Natural killer cell (primary cell): ENCODE results near the gene GALNT16. TPM values are rescaled to one million over a fixed set of nuclear protein-coding genes. Genes with fewer than 3 reads are reported as not detected.

Experiments used
- ATAC-seq, 3 donors: fragments of 150-1000 bp in 2 of 3; fragments of 200-7000 bp in 1 of 3; cut with Tn5 transposase; 1 replicate in 1 of 3; 2 replicates in 2 of 3; pipeline ENCODE4 v1.10.0; 2021; ENCODE audit warnings: mild to moderate bottlenecking in 2 of 3, moderate library complexity in 2 of 3
- DNase-seq, 2 donors: peaks; one replicate each; pipeline versions ENCODE4 v3.0.0 to v3.0.0-alpha.2; 2013 to 2021; ENCODE audit warnings: mixed read lengths in 1 of 2
- H3K27ac ChIP-seq: one replicate; pipeline ENCODE4 v1.5.1; 2013; ENCODE audit warnings: mild to moderate bottlenecking, low read length
- H3K27me3 ChIP-seq: one replicate; pipeline ENCODE4 v1.6.1; 2013; ENCODE audit warnings: low read length; ENCODE audit not compliant: control insufficient read depth, insufficient read depth
- H3K36me3 ChIP-seq: one replicate; pipeline ENCODE4 v1.6.1; 2013; ENCODE audit warnings: low read length; ENCODE audit not compliant: control insufficient read depth, insufficient read depth
- H3K4me1 ChIP-seq: one replicate; pipeline ENCODE4 v1.6.1; 2013; ENCODE audit warnings: low read length; ENCODE audit not compliant: control insufficient read depth, insufficient read depth
- H3K4me3 ChIP-seq: one replicate; pipeline ENCODE4 v1.5.1; 2013; ENCODE audit warnings: low read length
- H3K9me3 ChIP-seq: one replicate; pipeline ENCODE4 v1.6.1; 2013; ENCODE audit warnings: low read length; ENCODE audit not compliant: control insufficient read depth, insufficient read depth
- H3K27ac Mint-ChIP-seq, 2 donors: one replicate each; pipeline ENCODE4 v1.8.0; 2022; ENCODE audit warnings: mild to moderate bottlenecking in 2 of 2, mixed read lengths in 2 of 2, moderate library complexity in 1 of 2
- H3K27me3 Mint-ChIP-seq, 2 donors: one replicate each; pipeline ENCODE4 v1.8.0; 2022; ENCODE audit warnings: low read depth in 2 of 2, mixed read lengths in 2 of 2
- H3K36me3 Mint-ChIP-seq: one replicate; pipeline ENCODE4 v1.8.0; 2022; ENCODE audit warnings: mixed read lengths
- H3K4me1 Mint-ChIP-seq, 2 donors: one replicate each; pipeline ENCODE4 v1.8.0; 2022; ENCODE audit warnings: mixed read lengths in 2 of 2
- H3K4me3 Mint-ChIP-seq: one replicate; pipeline ENCODE4 v1.8.0; 2022; ENCODE audit warnings: mild to moderate bottlenecking, moderate library complexity, mixed read lengths
- H3K9me3 Mint-ChIP-seq, 2 donors: one replicate each; pipeline ENCODE4 v1.8.0; 2022; ENCODE audit warnings: mixed read lengths in 2 of 2
- WGBS: methylation state at CpG from one replicate; pipeline ENCODE4 v1.1.7; 2013; ENCODE audit warnings: missing lambda C conversion rate; ENCODE audit not compliant: insufficient coverage; 5-methylcytosine and 5-hydroxymethylcytosine counted together
- intact Hi-C: fragments of 100-400 bp; cut with micrococcal nuclease; formaldehyde crosslinking; loops from one replicate; pipeline ENCODE4 v1.14.2; 2022
- total RNA-seq, 4 donors: library from RNA; stranded (reverse); fragments of 120-200 nt in 1 of 4; gene quantifications; one replicate each; pipeline versions ENCODE4 v1.2.3 to v1.2.4, GENCODE V29; 2013 to 2022
- TF ChIP-seq, protein P1 (sequence below): fragments of 200-600 bp; IDR thresholded peaks from one replicate; pipeline ENCODE4 v1.8.0; 2022; ENCODE audit warnings: antibody characterized with exemption

Gene GALNT16
- total RNA-seq, 3 donors from 2014 or later (not counting 1 experiment from before 2014, with no cell fraction given) = not detected

DNA sequence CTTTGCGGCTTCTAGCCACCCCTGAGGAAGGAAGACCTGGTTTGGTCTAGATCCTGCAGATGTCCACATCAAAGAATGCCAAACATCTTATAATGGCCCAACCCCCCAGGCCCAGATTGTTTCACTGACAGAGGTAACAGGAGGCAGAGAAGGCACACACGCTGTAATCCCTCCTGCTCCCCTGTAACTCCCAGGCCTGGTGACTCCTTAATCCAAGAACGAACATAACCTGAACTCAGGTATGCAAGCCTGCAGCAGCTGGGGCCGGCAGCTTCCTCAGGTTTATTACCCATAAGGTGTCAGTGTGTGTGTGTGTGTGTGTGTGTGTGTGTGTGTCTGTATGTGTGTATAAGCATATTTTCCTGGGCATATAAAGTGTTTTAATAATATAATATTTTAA, 85.4 kb downstream of the GALNT16 start:
- TF ChIP-seq, protein P1, sequence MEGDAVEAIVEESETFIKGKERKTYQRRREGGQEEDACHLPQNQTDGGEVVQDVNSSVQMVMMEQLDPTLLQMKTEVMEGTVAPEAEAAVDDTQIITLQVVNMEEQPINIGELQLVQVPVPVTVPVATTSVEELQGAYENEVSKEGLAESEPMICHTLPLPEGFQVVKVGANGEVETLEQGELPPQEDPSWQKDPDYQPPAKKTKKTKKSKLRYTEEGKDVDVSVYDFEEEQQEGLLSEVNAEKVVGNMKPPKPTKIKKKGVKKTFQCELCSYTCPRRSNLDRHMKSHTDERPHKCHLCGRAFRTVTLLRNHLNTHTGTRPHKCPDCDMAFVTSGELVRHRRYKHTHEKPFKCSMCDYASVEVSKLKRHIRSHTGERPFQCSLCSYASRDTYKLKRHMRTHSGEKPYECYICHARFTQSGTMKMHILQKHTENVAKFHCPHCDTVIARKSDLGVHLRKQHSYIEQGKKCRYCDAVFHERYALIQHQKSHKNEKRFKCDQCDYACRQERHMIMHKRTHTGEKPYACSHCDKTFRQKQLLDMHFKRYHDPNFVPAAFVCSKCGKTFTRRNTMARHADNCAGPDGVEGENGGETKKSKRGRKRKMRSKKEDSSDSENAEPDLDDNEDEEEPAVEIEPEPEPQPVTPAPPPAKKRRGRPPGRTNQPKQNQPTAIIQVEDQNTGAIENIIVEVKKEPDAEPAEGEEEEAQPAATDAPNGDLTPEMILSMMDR = no peak
- no peak for DNase-seq
- peaks cover 8 to 25% of the 10 kb centered on the region in 2 donors for H3K27me3 Mint-ChIP-seq
- no peaks in the 10 kb centered on the region for H3K9me3 Mint-ChIP-seq
- no peak for ATAC-seq
- Histone ChIP-seq H3K4me1 (no peaks in the 10 kb centered on the region), H3K27me3 (no peaks in the 10 kb centered on the region), H3K9me3 (no peaks in the 10 kb centered on the region), H3K4me3 (no peak overlapping the region), H3K36me3 (no peaks in the 10 kb centered on the region), H3K27ac (no peak overlapping the region)
- WGBS = 46% methylated on average over 4 of the region's 4 CpGs
- H3K4me3 Mint-ChIP-seq = no peak overlapping the region
- intact Hi-C loops = no loop called here
- H3K27ac Mint-ChIP-seq = no peak overlapping the region
- no peaks in the 10 kb centered on the region for H3K4me1 Mint-ChIP-seq
- no peaks in the 10 kb centered on the region for H3K36me3 Mint-ChIP-seq

DNA sequence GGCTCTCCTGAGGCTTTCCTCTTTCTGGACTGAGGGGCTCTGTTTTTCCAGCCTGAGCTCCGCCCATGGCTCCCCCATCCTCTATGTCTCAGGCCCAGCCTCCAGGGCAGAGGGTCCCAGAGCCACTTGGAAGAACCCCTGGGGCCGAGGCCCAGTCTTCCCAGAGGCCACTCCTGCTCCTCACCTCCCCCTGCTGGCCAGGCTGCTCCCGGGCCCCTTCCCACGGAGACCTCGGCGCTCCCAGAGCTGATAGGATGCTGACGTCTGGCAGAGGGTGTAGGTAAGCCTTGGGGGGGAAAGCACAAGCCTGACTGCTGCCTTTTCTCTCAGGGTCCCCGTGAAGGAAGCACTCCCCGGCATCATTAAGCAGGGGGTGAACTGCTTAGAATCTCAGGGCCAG, 86.8 kb downstream of the GALNT16 start:
- Histone ChIP-seq H3K36me3 (no peaks in the 10 kb centered on the region), H3K4me3 (no peak overlapping the region), H3K4me1 (no peaks in the 10 kb centered on the region), H3K27me3 (no peaks in the 10 kb centered on the region), H3K9me3 (no peaks in the 10 kb centered on the region), H3K27ac (no peak overlapping the region)
- H3K27me3 Mint-ChIP-seq = peaks cover 0 to 18% of the 10 kb centered on the region in 2 donors
- no peaks in the 10 kb centered on the region for H3K36me3 Mint-ChIP-seq
- no peak overlapping the region for H3K27ac Mint-ChIP-seq
- no peaks in the 10 kb centered on the region for H3K4me1 Mint-ChIP-seq
- no peaks in the 10 kb centered on the region for H3K9me3 Mint-ChIP-seq
- DNase-seq = peak in 1 of 2 donors; percentile 15
- no peak overlapping the region for H3K4me3 Mint-ChIP-seq
- intact Hi-C loops = no loop called here
- 38% methylated on average over 9 of the region's 9 CpGs for WGBS
- ATAC-seq = no peak
- TF ChIP-seq, protein P1 = no peak

DNA sequence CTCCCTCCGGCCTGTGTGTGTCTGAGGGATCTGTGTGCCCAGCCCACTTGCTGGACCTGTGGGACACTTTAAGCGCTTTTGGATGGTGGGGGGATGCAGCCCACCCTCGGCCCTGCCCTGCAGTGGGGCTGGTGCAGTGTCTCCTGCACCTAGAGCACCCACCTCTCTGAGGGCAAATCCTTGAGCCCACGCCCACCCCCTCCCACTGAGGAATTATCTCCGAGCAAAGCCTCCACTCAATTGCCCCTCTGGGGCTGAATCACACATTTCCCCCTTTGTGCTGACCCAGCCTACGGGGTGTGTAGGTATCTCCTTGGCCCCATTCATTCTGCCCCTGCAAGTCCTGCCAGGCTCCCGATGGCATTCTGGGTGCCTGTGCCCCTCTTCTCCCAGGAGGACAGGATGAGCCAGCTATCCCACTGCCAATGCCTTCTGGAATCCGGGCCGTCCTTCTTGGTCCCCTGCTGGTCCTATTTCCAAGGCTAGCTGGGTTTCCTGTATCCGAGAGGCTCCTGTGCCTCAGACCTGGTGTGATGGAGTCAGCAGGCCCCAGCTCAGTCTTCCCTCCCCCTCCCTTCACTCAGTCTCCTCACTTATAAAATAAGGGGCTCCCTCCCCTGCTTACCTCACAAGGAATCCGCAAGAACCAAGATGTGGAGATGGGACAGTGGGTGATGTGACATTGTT, 89.3 kb downstream of the GALNT16 start:
- TF ChIP-seq, protein P1 = no peak
- WGBS = 86% methylated on average over 11 of the region's 11 CpGs
- Histone ChIP-seq H3K36me3 (no peaks in the 10 kb centered on the region), H3K4me3 (no peak overlapping the region), H3K27ac (no peak overlapping the region), H3K9me3 (no peaks in the 10 kb centered on the region), H3K27me3 (no peaks in the 10 kb centered on the region), H3K4me1 (peaks cover 5% of the 10 kb centered on the region)
- Mint-ChIP-seq H3K4me1 (peaks cover 2% of the 10 kb centered on the region in 2 donors), H3K36me3 (no peaks in the 10 kb centered on the region), H3K27ac (no peak overlapping the region), H3K27me3 (peaks cover 0 to 10% of the 10 kb centered on the region in 2 donors), H3K4me3 (no peak overlapping the region), H3K9me3 (no peaks in the 10 kb centered on the region)
- intact Hi-C loops = no loop called here
- ATAC-seq = no peak
- DNase-seq = no peak

DNA sequence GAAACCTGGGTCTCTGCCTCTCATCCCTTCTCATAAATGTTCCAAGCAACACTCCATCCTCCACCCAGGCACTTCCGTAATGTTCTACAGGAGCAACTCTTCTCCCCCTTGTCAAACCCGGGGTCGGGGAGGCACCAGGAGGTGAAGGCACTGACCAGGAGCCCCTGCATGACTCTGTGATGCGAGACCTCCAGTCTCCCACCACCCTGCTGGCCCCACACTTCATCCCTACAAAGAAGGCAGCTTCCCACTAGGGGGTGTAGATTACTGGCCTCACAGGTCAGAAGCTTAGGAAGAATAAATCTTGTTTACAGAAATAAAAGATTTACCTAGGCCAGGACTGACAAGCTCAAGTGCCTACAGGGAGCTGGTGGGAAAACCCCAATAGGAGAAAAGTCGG, 90.9 kb downstream of the GALNT16 start:
- no peak overlapping the region for H3K27ac ChIP-seq
- no peak for ATAC-seq

More for the DNA sequence above, 90.9 kb downstream of the GALNT16 start:
- Mint-ChIP-seq H3K27me3 (peaks cover 0 to 10% of the 10 kb centered on the region in 2 donors), H3K27ac (no peak overlapping the region), H3K9me3 (no peaks in the 10 kb centered on the region), H3K4me1 (peaks cover 8 to 9% of the 10 kb centered on the region in 2 donors), H3K36me3 (no peaks in the 10 kb centered on the region), H3K4me3 (no peak overlapping the region)
- 81% methylated on average over 5 of the region's 5 CpGs for WGBS
- H3K4me1 ChIP-seq = peaks cover 14% of the 10 kb centered on the region
- H3K27me3 ChIP-seq = no peaks in the 10 kb centered on the region
- TF ChIP-seq, protein P1 = no peak
- no peak for DNase-seq
- H3K36me3 ChIP-seq = no peaks in the 10 kb centered on the region
- H3K9me3 ChIP-seq = no peaks in the 10 kb centered on the region
- intact Hi-C loops = no loop called here
- H3K4me3 ChIP-seq = no peak overlapping the region
